Keratinocyte (primary cell): ENCODE results near the gene PGAP6. TPM values are rescaled to one million over a fixed set of nuclear protein-coding genes. Genes with fewer than 3 reads are reported as not detected.

ENCODE experiments used
- DNase-seq: peaks from one replicate; pipeline ENCODE4 v3.0.0-alpha.2; 2011; ENCODE audit warnings: low read depth, missing footprints, low spot score
- FAIRE-seq: peaks from 2 replicates; lab custom pipeline; 2011; peaks lifted over from hg19 to GRCh38; lab: Jason Lieb, UNC
- H2AFZ ChIP-seq: 2 replicates; pipeline ENCODE4 v1.6.0; 2012; ENCODE audit warnings: low read length, control low read depth, inconsistent platforms; ENCODE audit not compliant: control insufficient read depth
- H3K27ac ChIP-seq: 2 replicates; pipeline ENCODE4 v1.5.1; 2011; ENCODE audit warnings: low read length; ENCODE audit not compliant: control insufficient read depth, insufficient read depth
- H3K27me3 ChIP-seq: 3 replicates; pipeline ENCODE4 v1.6.0; 2011; ENCODE audit warnings: low read length; ENCODE audit not compliant: control insufficient read depth, insufficient read depth; ENCODE audit errors: extremely low read depth
- H3K36me3 ChIP-seq, 2 experiments: 2 replicates in 1 of 2; 3 replicates in 1 of 2; pipeline ENCODE4 v1.5.1; 2011; ENCODE audit warnings: low read length in 2 of 2, mild to moderate bottlenecking in 1 of 2; ENCODE audit not compliant: control insufficient read depth in 2 of 2, insufficient read depth in 2 of 2; ENCODE audit errors: extremely low read depth in 1 of 2
- H3K4me1 ChIP-seq: 3 replicates; pipeline ENCODE4 v1.5.1; 2011; ENCODE audit warnings: low read length; ENCODE audit not compliant: control insufficient read depth, insufficient read depth; ENCODE audit errors: extremely low read depth
- H3K4me2 ChIP-seq: 3 replicates; pipeline ENCODE4 v1.6.0; 2011; ENCODE audit warnings: low read depth, low read length; ENCODE audit not compliant: control insufficient read depth, insufficient read depth; ENCODE audit errors: extremely low read depth
- H3K4me3 ChIP-seq, 3 experiments: fragments of 200-600 bp in 1 of 3; sonication (generic) in 1 of 3; 2 replicates in 2 of 3; 3 replicates in 1 of 3; pipeline ENCODE4 v1.5.1; 2011 to 2016; ENCODE audit warnings: low read length in 3 of 3, mild to moderate bottlenecking in 3 of 3, control low read depth in 2 of 3, inconsistent platforms in 1 of 3, low read depth in 1 of 3, mixed read lengths in 1 of 3, mixed run types in 1 of 3, moderate library complexity in 1 of 3; ENCODE audit not compliant: control insufficient read depth in 2 of 3, insufficient read depth in 2 of 3; ENCODE audit errors: extremely low read depth in 1 of 3
- H3K79me2 ChIP-seq: 2 replicates; pipeline ENCODE4 v1.6.0; 2012; ENCODE audit warnings: low read length; ENCODE audit not compliant: control insufficient read depth, insufficient read depth
- H3K9ac ChIP-seq: 3 replicates; pipeline ENCODE4 v1.6.0; 2011; ENCODE audit warnings: low read length; ENCODE audit not compliant: control insufficient read depth, insufficient read depth; ENCODE audit errors: extremely low read depth
- H3K9me1 ChIP-seq: 3 replicates; pipeline ENCODE4 v1.6.0; 2011; ENCODE audit warnings: low read length; ENCODE audit not compliant: control insufficient read depth, insufficient read depth; ENCODE audit errors: extremely low read depth
- H3K9me3 ChIP-seq: 2 replicates; pipeline ENCODE4 v1.5.1; 2012; ENCODE audit warnings: low read depth, low read length; ENCODE audit not compliant: control insufficient read depth
- H4K20me1 ChIP-seq: 3 replicates; pipeline ENCODE4 v1.6.0; 2011; ENCODE audit warnings: low read length; ENCODE audit not compliant: control insufficient read depth, insufficient read depth; ENCODE audit errors: extremely low read depth
- CTCF ChIP-seq, 3 experiments: IDR thresholded peaks in 1 of 3; conservative IDR thresholded peaks in 1 of 3; optimal IDR thresholded peaks in 1 of 3; 2 replicates in 2 of 3; 3 replicates in 1 of 3; pipeline versions ENCODE3 to v1.5.1; 2011; ENCODE audit warnings: low read length in 3 of 3, mild to moderate bottlenecking in 3 of 3, moderate library complexity in 2 of 3, control low read depth in 1 of 3, inconsistent platforms in 1 of 3; ENCODE audit not compliant: insufficient read depth in 2 of 3; ENCODE audit errors: extremely low read depth in 1 of 3
- EZH2 ChIP-seq: IDR thresholded peaks from one replicate; pipeline ENCODE4 v1.6.1; 2012; ENCODE audit warnings: inconsistent platforms, mild to moderate bottlenecking, low read length, moderate library complexity
- dilution Hi-C: fragments of 300-500 bp; cut with MboI; formaldehyde crosslinking; loops from one replicate; pipeline ENCODE4 v1.7.0; 2020; ENCODE audit warnings: low sequenced_read_pairs; ENCODE audit not compliant: extremely low pct_ligation_motif_present
- polyA plus RNA-seq, 5 experiments: library from polyadenylated mRNA; depleted of rRNA in 3 of 5; stranded (reverse) in 3 of 5; stranded (forward) in 1 of 5; unstranded in 1 of 5; fragments of >200 nt; gene quantifications; 1 replicate in 1 of 5; 2 replicates in 3 of 5; 3 replicates in 1 of 5; pipeline versions ENCODE4 v1.2.1 to v1.2.3, GENCODE V29; 2011 to 2012; ENCODE audit warnings: missing spikeins in 2 of 5, low read depth in 1 of 5, low replicate concordance in 1 of 5

The PGAP6 gene
- polyA plus RNA-seq, 1 donor (not counting 4 experiments of a cell fraction or from before 2014, with no cell fraction given), result 25.5 TPM

- H3K4me1 ChIP-seq, result peaks cover 5% of the 10 kb centered on the region
- H3K4me3 ChIP-seq, result no peak overlapping the region
- DNase-seq (no peak), FAIRE-seq (no peak)
- H4K20me1 ChIP-seq, result no peaks in the 10 kb centered on the region
- peaks cover 4 to 9% of the 10 kb centered on the region in 2 experiments for H3K36me3 ChIP-seq
- H3K9me3 ChIP-seq, result no peaks in the 10 kb centered on the region
- no peak overlapping the region for H3K9ac ChIP-seq
- no peak for TF ChIP-seq CTCF (optimal IDR thresholded peaks at IDR 0.05 in 1 of 3, IDR thresholded peaks at IDR 0.05 in 1 of 3, conservative IDR thresholded peaks at IDR 0.05 in 1 of 3; ENCODE audit: extremely low read depth in 1 of 3, insufficient read depth in 2 of 3, low read length in 3 of 3)
- no peak for TF ChIP-seq EZH2
- no peaks in the 10 kb centered on the region for H3K79me2 ChIP-seq
- H3K27ac ChIP-seq, result no peak overlapping the region
- no peaks in the 10 kb centered on the region for H3K9me1 ChIP-seq
- dilution Hi-C loops, result no loop called here
- H3K27me3 ChIP-seq, result no peaks in the 10 kb centered on the region
- no peak overlapping the region for H3K4me2 ChIP-seq
- no peak overlapping the region for H2AFZ ChIP-seq
Observed at GRCh38 chr16:410516-411178, 28.9 kb upstream of the PGAP6 start.

- no peak overlapping the region for H3K9ac ChIP-seq
Observed at GRCh38 chr16:407253-407652, 25.5 kb upstream of the PGAP6 start.

More at GRCh38 chr16:407253-407652, 25.5 kb upstream of the PGAP6 start:
- dilution Hi-C loops, result no loop called here
- Histone ChIP-seq H3K79me2 (no peaks in the 10 kb centered on the region), H4K20me1 (no peaks in the 10 kb centered on the region), H3K27me3 (no peaks in the 10 kb centered on the region), H3K36me3 (peaks cover 4 to 9% of the 10 kb centered on the region in 2 experiments), H3K9me1 (no peaks in the 10 kb centered on the region), H3K4me1 (no peaks in the 10 kb centered on the region), H3K4me3 (no peak overlapping the region), H3K9me3 (no peaks in the 10 kb centered on the region), H2AFZ (no peak overlapping the region), H3K4me2 (no peak overlapping the region), H3K27ac (no peak overlapping the region)
- TF ChIP-seq CTCF (optimal IDR thresholded peaks at IDR 0.05 in 1 of 3, IDR thresholded peaks at IDR 0.05 in 1 of 3, conservative IDR thresholded peaks at IDR 0.05 in 1 of 3; ENCODE audit: extremely low read depth in 1 of 3, insufficient read depth in 2 of 3, low read length in 3 of 3) (no peak), EZH2 (no peak)
- FAIRE-seq (no peak), DNase-seq (no peak)
